HG02588 (cell line): ENCODE data around the gene NKX2-2.

Experiments used
- ATAC-seq: cut with Tn5 transposase; IDR thresholded peaks from one replicate; pipeline ENCODE4 v1.9.1; 2021; ENCODE audit warnings: mild to moderate bottlenecking, moderate library complexity; ENCODE audit not compliant: unreplicated experiment

NKX2-2 gene

GRCh38 chr20:21513881-21514540 lies at the start of gene NKX2-2:
Gene NKX2-2 (minus strand): TSS chr20:21514064. CDS start chr20:21513669, 395 bp downstream.
- ATAC-seq = no peak

- ATAC-seq = no peak
These were observed 48.8 kb upstream of the NKX2-2 start for GRCh38 chr20:21562656-21563055.

GRCh38 chr20:21559305-21559704 lies 45.4 kb upstream of the NKX2-2 start:
- ATAC-seq = no peak

DNA sequence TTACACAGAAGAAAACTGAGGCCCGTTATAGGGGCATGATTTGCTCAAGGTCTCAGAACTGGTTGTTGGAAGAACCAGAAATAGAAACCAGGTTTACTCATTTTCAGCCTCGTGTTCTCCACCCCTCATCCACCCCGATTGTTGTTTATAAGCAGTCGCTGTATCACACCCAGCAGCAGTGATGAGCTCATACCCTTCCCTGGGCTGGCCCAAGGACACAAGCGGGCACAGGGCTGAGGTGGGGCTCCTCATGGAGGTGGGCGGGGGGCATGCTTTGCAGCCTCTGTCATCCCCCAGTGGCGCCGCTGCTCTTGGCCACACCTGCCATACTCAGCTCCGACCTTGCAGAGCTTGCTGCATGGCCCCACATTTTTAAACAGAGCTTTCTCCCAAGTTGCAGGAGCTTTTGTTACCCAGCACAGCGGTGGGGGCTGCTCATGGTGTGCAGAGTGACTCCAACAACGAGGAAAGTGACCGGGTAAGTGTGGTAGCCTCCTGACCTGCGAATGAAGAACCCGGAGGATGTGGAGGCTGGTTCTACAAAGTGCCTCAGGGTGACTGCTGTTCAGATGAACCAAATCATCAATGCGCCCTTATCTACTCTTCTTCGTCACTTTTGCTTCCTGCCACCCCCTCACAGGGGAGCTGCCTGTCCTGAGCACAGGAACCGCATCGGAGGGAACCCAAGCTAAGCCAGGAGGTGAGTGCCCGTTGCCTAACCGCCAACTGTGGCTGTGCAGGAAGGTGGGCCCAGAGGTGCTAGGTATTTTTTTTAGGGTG lies 43.6 kb upstream of the NKX2-2 start:
- no peak for ATAC-seq

- no peak for ATAC-seq
These were observed 42.5 kb upstream of the NKX2-2 start for GRCh38 chr20:21556398-21556797.

GRCh38 chr20:21555470-21556120 lies 41.7 kb upstream of the NKX2-2 start:
- ATAC-seq = no peak

DNA sequence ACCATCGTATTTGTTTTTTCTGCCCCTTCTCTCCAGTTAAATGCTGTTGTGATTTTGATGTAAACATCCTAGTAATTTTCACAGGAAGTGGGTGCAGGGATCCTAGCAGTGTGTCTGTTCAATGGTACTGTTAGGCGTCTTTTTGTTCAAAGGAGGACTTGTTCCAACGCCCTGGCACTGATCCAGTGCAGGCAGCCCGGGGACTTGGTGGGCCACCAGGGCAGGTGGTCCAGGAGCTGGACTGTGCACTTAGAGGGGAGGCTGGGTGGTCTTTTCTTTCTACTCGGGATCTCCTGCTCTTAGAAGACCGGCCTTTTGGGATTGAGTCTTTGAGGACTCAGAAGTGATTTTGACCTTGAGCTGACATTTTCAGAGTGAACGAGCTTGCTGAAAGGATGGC lies 41.1 kb upstream of the NKX2-2 start:
- no peak for ATAC-seq

GRCh38 chr20:21554376-21554890 lies 40.6 kb upstream of the NKX2-2 start:
- ATAC-seq = no peak

GRCh38 chr20:21550587-21550986 lies 36.7 kb upstream of the NKX2-2 start:
- ATAC-seq = no peak

- ATAC-seq = peak; percentile 82
These were observed 34.6 kb upstream of the NKX2-2 start for GRCh38 chr20:21548390-21549035.

GRCh38 chr20:21546355-21546754 lies 32.5 kb upstream of the NKX2-2 start:
- ATAC-seq = no peak

DNA sequence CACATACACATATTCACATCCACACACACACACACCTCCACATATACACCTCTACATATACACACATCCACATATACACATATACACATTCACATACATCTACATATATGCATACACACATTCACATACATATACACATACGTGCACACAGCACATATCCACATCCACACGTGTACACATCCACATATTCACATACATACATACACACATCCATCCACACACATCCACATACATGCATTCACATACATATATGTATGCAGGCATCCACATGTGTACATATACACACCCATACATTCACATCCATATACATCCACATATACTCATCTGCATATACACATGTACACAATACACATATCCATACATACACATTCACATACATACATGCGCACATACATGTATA lies 25.6 kb upstream of the NKX2-2 start:
- ATAC-seq = no peak

- ATAC-seq = no peak
These were observed 21.0 kb upstream of the NKX2-2 start for GRCh38 chr20:21534886-21535285.

GRCh38 chr20:21534453-21534852 lies 20.6 kb upstream of the NKX2-2 start:
- ATAC-seq = no peak

GRCh38 chr20:21529863-21530262 lies 16.0 kb upstream of the NKX2-2 start:
- ATAC-seq = no peak

DNA sequence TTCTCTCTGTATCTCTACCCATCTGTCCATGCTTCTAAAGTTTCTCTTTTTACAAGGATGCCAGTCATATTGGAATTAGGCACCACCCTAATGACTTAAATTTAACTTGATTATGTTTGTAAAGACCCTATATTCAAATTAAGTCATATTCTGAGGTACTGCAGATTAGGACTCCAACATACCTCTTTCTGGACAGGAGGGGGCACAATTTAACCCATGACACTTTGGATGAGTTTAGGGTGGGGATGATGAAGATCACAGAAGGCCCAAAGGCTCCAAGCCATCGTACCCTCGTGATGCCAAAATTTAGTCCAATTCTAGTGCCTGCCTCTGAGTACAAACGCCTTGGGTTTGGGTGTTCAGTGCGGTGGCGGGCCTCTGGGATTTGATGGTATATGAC lies 15.0 kb upstream of the NKX2-2 start:
- no peak for ATAC-seq

DNA sequence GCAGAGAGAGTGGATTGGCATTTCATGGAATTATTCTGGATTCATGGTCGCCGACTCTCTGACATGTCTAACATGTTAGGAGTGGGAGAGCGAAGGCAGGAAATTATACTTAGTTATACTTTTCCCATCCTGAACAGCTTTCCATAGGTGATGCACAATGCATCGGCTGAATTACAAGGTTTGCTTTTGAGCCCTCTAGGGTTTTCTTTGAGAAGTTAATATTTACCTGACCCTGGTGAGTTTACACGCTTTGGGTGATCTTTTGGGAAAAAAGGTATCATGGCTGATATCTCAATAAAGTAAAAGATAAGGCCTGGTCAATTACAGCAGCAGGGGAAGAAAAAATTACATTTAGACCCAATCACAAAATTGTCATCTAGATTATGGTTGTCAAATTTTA lies 14.0 kb upstream of the NKX2-2 start:
- ATAC-seq = no peak

DNA sequence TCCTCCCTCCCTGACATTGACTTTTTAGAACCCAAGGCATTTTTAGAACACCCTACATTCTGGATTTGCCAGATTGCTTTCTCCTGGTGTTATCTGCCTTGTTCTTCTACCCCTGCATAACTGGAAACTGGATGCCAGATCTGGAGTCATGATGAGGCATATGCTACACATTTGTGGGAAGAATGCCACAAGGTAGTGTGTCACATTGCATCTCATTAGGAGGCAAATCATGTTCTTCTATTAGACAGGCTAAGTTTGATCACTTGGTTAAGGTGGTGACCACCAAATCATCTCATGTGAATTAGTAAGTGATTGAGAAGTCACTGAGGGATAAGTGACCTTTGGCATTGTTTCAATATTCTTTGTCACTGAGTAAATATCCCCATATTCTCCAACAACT lies 12.9 kb upstream of the NKX2-2 start:
- no peak for ATAC-seq

DNA sequence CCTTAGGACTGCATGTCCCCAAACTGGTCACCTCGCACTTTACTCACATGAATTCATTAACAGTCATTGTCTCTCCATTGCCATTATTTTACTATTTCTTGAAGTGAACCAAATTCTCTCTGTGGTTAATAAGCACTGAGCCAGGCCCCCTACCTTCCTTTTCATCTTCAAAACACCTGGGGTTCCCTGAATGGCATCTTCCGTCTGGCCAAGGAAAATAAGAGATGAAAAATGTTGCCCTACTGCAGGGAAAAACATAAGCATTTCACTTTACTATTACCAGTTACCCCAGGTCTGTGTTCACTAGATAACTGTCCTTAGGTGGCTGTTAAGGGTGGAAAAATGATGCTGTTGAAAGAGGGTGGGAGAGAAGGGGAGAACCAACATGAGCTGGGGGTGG lies 10.0 kb upstream of the NKX2-2 start:
- ATAC-seq = no peak

GRCh38 chr20:21523281-21523868 lies 9.5 kb upstream of the NKX2-2 start:
- ATAC-seq = no peak
